Lung (tissue), 12 donors: ENCODE measurements around the gene RBM33. TPM values are rescaled to one million over a fixed set of nuclear protein-coding genes. Genes with fewer than 3 reads are reported as not detected.
A peak's percentile ranks its signal among the peaks of the same experiment; 100 is the strongest.

Source experiments
- ATAC-seq: fragments of 200-7000 bp; cut with Tn5 transposase; one replicate; pipeline ENCODE4 v1.9.1; 2020; ENCODE audit warnings: moderate number of reproducible peaks; ENCODE audit not compliant: insufficient read depth, low FRiP score
- DNase-seq, 3 donors: peaks; one replicate each; pipeline ENCODE4 v3.0.0-alpha.2; 2013 to 2017
- H3K27ac ChIP-seq, 2 donors: one replicate each; pipeline ENCODE4 v1.5.1; 2013; ENCODE audit warnings: mild to moderate bottlenecking in 2 of 2, moderate library complexity in 2 of 2, control low read depth in 1 of 2, inconsistent platforms in 1 of 2, low read depth in 1 of 2, low read length in 1 of 2
- H3K27me3 ChIP-seq, 3 donors: one replicate each; pipeline ENCODE4 v1.5.1; 2013; ENCODE audit warnings: low read length in 2 of 3; ENCODE audit not compliant: control insufficient read depth in 3 of 3, insufficient read depth in 3 of 3
- H3K36me3 ChIP-seq, 4 donors: one replicate each; pipeline ENCODE4 v1.5.1; 2013; ENCODE audit warnings: low read length in 4 of 4, mild to moderate bottlenecking in 1 of 4, moderate library complexity in 1 of 4; ENCODE audit not compliant: control insufficient read depth in 4 of 4, insufficient read depth in 4 of 4
- H3K4me1 ChIP-seq, 5 donors: one replicate each; pipeline ENCODE4 v1.5.1; 2013; ENCODE audit warnings: low read length in 5 of 5, mild to moderate bottlenecking in 2 of 5, moderate library complexity in 1 of 5; ENCODE audit not compliant: control insufficient read depth in 5 of 5, insufficient read depth in 5 of 5
- H3K4me3 ChIP-seq: one replicate; pipeline ENCODE4 v1.5.1; 2013; ENCODE audit warnings: mild to moderate bottlenecking, control low read depth, moderate library complexity
- H3K9ac ChIP-seq, 2 donors: one replicate each; pipeline ENCODE4 v1.5.1; 2013; ENCODE audit warnings: low read length in 2 of 2, control low read depth in 1 of 2; ENCODE audit not compliant: insufficient read depth in 1 of 2
- H3K9me3 ChIP-seq, 4 donors: one replicate each; pipeline ENCODE4 v1.5.1; 2013; ENCODE audit warnings: low read length in 3 of 4, mild to moderate bottlenecking in 1 of 4, moderate library complexity in 1 of 4; ENCODE audit not compliant: control insufficient read depth in 4 of 4, insufficient read depth in 3 of 4
- WGBS, 2 donors: extraction: QIAGEN DNeasy Blood & Tissue Kit; methylation state at CpG; one replicate each; pipeline ENCODE4 v1.1.7; 2013; 5-methylcytosine and 5-hydroxymethylcytosine counted together
- polyA plus RNA-seq, 2 donors: library from polyadenylated mRNA; stranded (reverse); fragments of 200-250 nt; gene quantifications; one replicate each; pipeline ENCODE4 v1.2.1, GENCODE V29; 2013
- total RNA-seq, 2 donors: library from RNA; depleted of rRNA in 1 of 2; stranded (reverse); fragments of >200 nt in 1 of 2; gene quantifications; one replicate each; pipeline ENCODE4 v1.2.1, GENCODE V29; 2014 to 2021
- TF ChIP-seq, protein P1 (sequence below): IDR thresholded peaks from 2 replicates; pipeline ENCODE4 v1.5.1; 2012; ENCODE audit warnings: mild to moderate bottlenecking; ENCODE audit errors: control extremely low read depth, extremely low read depth
- donor health status: control.
- donor health status: control.
- donor health status: Bipolar disorder and iron deficiency.
- donor health status: healthy.
- donor health status: DM: yes; HTN: yes; CAD: no.

Gene RBM33
- total and polyA plus RNA-seq, 4 donors, result 15.3 to 99.6 (median 43.2) TPM

DNA sequence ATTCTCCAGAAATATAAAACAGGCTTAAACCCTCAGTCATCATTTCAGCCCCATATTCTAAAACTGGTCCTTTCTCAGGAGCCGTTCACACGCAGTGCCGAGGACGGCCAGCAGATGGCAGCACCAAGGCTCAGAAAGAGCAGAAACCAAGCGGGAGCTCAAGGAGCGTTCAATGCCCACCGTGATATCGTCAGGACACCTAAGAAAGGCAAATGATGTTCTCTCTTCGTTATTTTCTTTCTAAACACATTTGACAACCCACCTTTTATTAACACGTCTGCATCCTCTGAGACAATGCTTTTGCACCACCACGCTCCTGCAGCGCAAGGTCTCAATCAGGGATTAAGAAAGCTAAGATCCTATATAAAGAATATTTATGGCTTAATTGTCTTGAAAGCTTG lies 45.7 kb upstream of the RBM33 start:
- Histone ChIP-seq H3K9me3 (no peaks in the 10 kb centered on the region), H3K36me3 (no peaks in the 10 kb centered on the region), H3K27ac (no peak overlapping the region), H3K27me3 (peaks cover 3 to 9% (median 4%) of the 10 kb centered on the region in 3 donors), H3K4me1 (peaks cover 0 to 9% (median 0%) of the 10 kb centered on the region in 5 donors), H3K9ac (no peak overlapping the region), H3K4me3 (no peak overlapping the region)
- TF ChIP-seq, protein P1, sequence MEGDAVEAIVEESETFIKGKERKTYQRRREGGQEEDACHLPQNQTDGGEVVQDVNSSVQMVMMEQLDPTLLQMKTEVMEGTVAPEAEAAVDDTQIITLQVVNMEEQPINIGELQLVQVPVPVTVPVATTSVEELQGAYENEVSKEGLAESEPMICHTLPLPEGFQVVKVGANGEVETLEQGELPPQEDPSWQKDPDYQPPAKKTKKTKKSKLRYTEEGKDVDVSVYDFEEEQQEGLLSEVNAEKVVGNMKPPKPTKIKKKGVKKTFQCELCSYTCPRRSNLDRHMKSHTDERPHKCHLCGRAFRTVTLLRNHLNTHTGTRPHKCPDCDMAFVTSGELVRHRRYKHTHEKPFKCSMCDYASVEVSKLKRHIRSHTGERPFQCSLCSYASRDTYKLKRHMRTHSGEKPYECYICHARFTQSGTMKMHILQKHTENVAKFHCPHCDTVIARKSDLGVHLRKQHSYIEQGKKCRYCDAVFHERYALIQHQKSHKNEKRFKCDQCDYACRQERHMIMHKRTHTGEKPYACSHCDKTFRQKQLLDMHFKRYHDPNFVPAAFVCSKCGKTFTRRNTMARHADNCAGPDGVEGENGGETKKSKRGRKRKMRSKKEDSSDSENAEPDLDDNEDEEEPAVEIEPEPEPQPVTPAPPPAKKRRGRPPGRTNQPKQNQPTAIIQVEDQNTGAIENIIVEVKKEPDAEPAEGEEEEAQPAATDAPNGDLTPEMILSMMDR, result peak; percentile 94
- peak; percentile 76 to 77 (median 77) for DNase-seq
- 11% methylated on average over 12 of the region's 12 CpGs for WGBS, 2 donors
- ATAC-seq, result peak; percentile 72

DNA sequence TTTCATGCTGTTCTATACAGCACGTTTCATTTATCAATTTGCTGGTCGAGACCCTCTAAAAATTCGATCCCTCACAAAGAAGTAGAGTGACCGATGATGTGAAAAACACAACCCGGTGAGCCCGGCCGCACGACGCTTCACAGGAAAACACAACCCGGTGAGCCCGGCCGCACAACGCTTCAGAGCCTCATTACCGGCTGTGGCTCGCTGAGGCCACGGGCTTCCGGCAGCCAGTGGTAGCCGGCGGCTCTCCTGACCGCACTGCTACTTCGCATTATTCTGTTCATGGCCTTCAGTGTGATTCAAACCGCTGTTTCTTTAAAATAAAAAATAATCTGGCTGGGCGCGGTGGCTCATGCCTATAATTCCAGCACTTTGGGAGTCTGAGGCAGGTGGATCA lies 42.3 kb upstream of the RBM33 start:
- Histone ChIP-seq H3K9ac (no peak overlapping the region), H3K4me1 (peaks cover 0 to 5% (median 0%) of the 10 kb centered on the region in 5 donors), H3K4me3 (no peak overlapping the region), H3K27me3 (peaks cover 3 to 9% (median 4%) of the 10 kb centered on the region in 3 donors), H3K27ac (no peak overlapping the region), H3K9me3 (no peaks in the 10 kb centered on the region), H3K36me3 (no peaks in the 10 kb centered on the region)
- DNase-seq (no peak), ATAC-seq (no peak)
- TF ChIP-seq, protein P1, result no peak
- 92 to 94% methylated on average over 24 of the region's 24 CpGs for WGBS, 2 donors

DNA sequence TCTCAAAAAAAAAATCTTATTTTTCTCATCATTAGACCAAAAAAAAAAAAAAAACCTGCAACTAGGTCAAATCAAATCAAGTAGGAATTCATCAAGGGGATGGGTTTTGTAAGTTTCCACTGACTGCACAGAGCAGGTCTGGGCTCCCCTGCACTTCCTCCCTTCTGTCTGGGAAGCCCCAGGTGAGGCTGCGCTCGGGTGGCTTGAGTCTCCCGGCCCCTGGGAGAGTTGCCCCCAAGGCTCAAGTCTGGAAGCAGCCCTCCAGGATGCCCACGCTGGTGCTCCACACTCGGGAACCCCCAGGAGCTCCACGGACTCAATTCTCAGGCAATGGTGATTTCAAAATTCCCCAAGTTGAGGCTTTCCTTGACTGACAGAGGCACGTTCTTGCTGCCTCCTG lies 41.7 kb upstream of the RBM33 start:
- TF ChIP-seq, protein P1, result no peak
- DNase-seq (no peak), ATAC-seq (no peak)
- WGBS, 2 donors, result 50 to 67% methylated on average over 7 of the region's 7 CpGs
- H3K9me3 ChIP-seq, result no peaks in the 10 kb centered on the region
- H3K4me3 ChIP-seq, result no peak overlapping the region
- H3K9ac ChIP-seq, result no peak overlapping the region
- H3K27me3 ChIP-seq, result peaks cover 3 to 9% (median 4%) of the 10 kb centered on the region in 3 donors
- H3K27ac ChIP-seq, result no peak overlapping the region
- H3K36me3 ChIP-seq, result no peaks in the 10 kb centered on the region
- H3K4me1 ChIP-seq, result peaks cover 0 to 3% (median 0%) of the 10 kb centered on the region in 5 donors
